GM19395 (cell line): ENCODE results near the gene C2CD3.
"Not testable (repeated sequence)": the region's sequence is repeated elsewhere in the genome, so short reads cannot be mapped to it uniquely, and the experiment has no call there.

ENCODE experiments used
- ATAC-seq: cut with Tn5 transposase; IDR thresholded peaks from one replicate; pipeline ENCODE4 v1.9.1; 2021; ENCODE audit warnings: mild to moderate bottlenecking, moderate library complexity; ENCODE audit not compliant: unreplicated experiment

Gene C2CD3

GRCh38 chr11:74006743-74007304, 164.0 kb downstream of the C2CD3 start:
- no peak for ATAC-seq

- ATAC-seq, result no peak
These were observed 164.9 kb downstream of the C2CD3 start for GRCh38 chr11:74005721-74006517.

- no peak for ATAC-seq
These were observed 165.8 kb downstream of the C2CD3 start for GRCh38 chr11:74004759-74005615.

- ATAC-seq, result no peak
These were observed 166.6 kb downstream of the C2CD3 start for GRCh38 chr11:74004046-74004695.

GRCh38 chr11:74002832-74003231, 168.0 kb downstream of the C2CD3 start:
- ATAC-seq, result no peak

GRCh38 chr11:74001822-74002286, 168.9 kb downstream of the C2CD3 start:
- ATAC-seq, result no peak

GRCh38 chr11:74000307-74001133, 170.3 kb downstream of the C2CD3 start:
- ATAC-seq, result no peak

GRCh38 chr11:73999581-74000306, 171.1 kb downstream of the C2CD3 start:
- ATAC-seq, result no peak

GRCh38 chr11:73998846-73999575, 171.8 kb downstream of the C2CD3 start:
- no peak for ATAC-seq

GRCh38 chr11:73997120-73997770, 173.6 kb downstream of the C2CD3 start:
- no peak for ATAC-seq

GRCh38 chr11:73996161-73996747, 174.5 kb downstream of the C2CD3 start:
- ATAC-seq, result no peak

- no peak for ATAC-seq
These were observed 175.1 kb downstream of the C2CD3 start for GRCh38 chr11:73995731-73996130.

GRCh38 chr11:73995247-73995646, 175.6 kb downstream of the C2CD3 start:
- ATAC-seq, result peak; percentile 44

- ATAC-seq, result peak; percentile 48
These were observed 179.3 kb downstream of the C2CD3 start for GRCh38 chr11:73991471-73992006.

GRCh38 chr11:73990730-73991129, 180.1 kb downstream of the C2CD3 start:
- ATAC-seq, result no peak

- no peak for ATAC-seq
These were observed 181.6 kb downstream of the C2CD3 start for GRCh38 chr11:73989156-73989555.

GRCh38 chr11:73988227-73988626, 182.6 kb downstream of the C2CD3 start:
- no peak for ATAC-seq

GRCh38 chr11:73985661-73986060, 185.1 kb downstream of the C2CD3 start:
- ATAC-seq, result not testable (repeated sequence)
